H1 (cell line): ENCODE results near the gene BMERB1. TPM values are rescaled to one million over a fixed set of nuclear protein-coding genes. Genes with fewer than 3 reads are reported as not detected.

Source experiments
- CTCF ChIA-PET: fragments of 300-600 bp; sonication (Branson Sonifier 250); formaldehyde crosslinking; loops from one replicate; lab custom pipeline; 2021; ENCODE audit not compliant: partially characterized antibody; lab: Charles Lee
- POLR2A ChIA-PET: fragments of 300-600 bp; sonication (Branson Sonifier 250); formaldehyde crosslinking; loops from one replicate; lab custom pipeline; 2021; ENCODE audit warnings: inconsistent platforms; ENCODE audit not compliant: partially characterized antibody; lab: Charles Lee
- DNase-seq, 2 experiments: peaks; one replicate each; pipeline versions ENCODE4 v3.0.0 to v3.0.0-alpha.2; 2010 to 2022; ENCODE audit warnings: low spot score in 2 of 2, low read depth in 1 of 2, mixed read lengths in 1 of 2
- FAIRE-seq: peaks from 2 replicates; lab custom pipeline; 2011; peaks lifted over from hg19 to GRCh38; lab: Jason Lieb, UNC
- H2AFZ ChIP-seq: 2 replicates; pipeline ENCODE4 v1.8.1; 2012; ENCODE audit warnings: low read length, inconsistent platforms
- H2AK5ac ChIP-seq: 2 replicates; pipeline ENCODE4 v1.6.1; 2013; ENCODE audit warnings: low read depth, low read length
- H2BK120ac ChIP-seq: replicated peaks from 2 replicates; pipeline ENCODE3; 2013; ENCODE audit warnings: low read depth, low read length, inconsistent platforms
- H2BK12ac ChIP-seq: 2 replicates; pipeline ENCODE4 v1.6.1; 2013; ENCODE audit warnings: low read depth, low read length
- H2BK15ac ChIP-seq: 2 replicates; pipeline ENCODE4 v1.6.1; 2013; ENCODE audit warnings: low read length
- H2BK20ac ChIP-seq: 2 replicates; pipeline ENCODE4 v1.6.1; 2013; ENCODE audit warnings: low read length
- H2BK5ac ChIP-seq: 2 replicates; pipeline ENCODE4 v1.6.1; 2013; ENCODE audit warnings: low read depth, low read length
- H3K14ac ChIP-seq: 2 replicates; pipeline ENCODE4 v1.6.1; 2013; ENCODE audit warnings: inconsistent platforms; ENCODE audit not compliant: insufficient read length
- H3K18ac ChIP-seq: 2 replicates; pipeline ENCODE4 v1.6.1; 2013; ENCODE audit warnings: low read length; ENCODE audit errors: extremely low read depth
- H3K23ac ChIP-seq: 2 replicates; pipeline ENCODE4 v1.6.1; 2013; ENCODE audit warnings: inconsistent platforms; ENCODE audit not compliant: insufficient read length
- H3K23me2 ChIP-seq: 2 replicates; pipeline ENCODE4 v1.6.1; 2013; ENCODE audit warnings: low read depth, low read length
- H3K27ac ChIP-seq: 2 replicates; pipeline ENCODE4 v1.6.1; 2011; ENCODE audit warnings: low read depth, low read length, inconsistent platforms
- H3K27me3 ChIP-seq, 4 experiments: replicated peaks in 1 of 4; 1 replicate in 1 of 4; 2 replicates in 3 of 4; pipeline versions ENCODE4 v1.6.1 to v1.8.1; 2011 to 2013; ENCODE audit warnings: low read length in 3 of 4, mild to moderate bottlenecking in 3 of 4, inconsistent platforms in 2 of 4, mixed read lengths in 2 of 4, moderate library complexity in 1 of 4; ENCODE audit not compliant: control insufficient read depth in 3 of 4, insufficient read depth in 3 of 4; ENCODE audit errors: extremely low read depth in 1 of 4
- H3K36me3 ChIP-seq, 4 experiments: 2 replicates each; pipeline versions ENCODE4 v1.6.1 to v1.8.1; 2011 to 2013; ENCODE audit warnings: mild to moderate bottlenecking in 4 of 4, low read length in 3 of 4, moderate library complexity in 2 of 4, control low read depth in 1 of 4, inconsistent platforms in 1 of 4; ENCODE audit not compliant: insufficient read depth in 4 of 4, control insufficient read depth in 2 of 4
- H3K4ac ChIP-seq: replicated peaks from 2 replicates; pipeline ENCODE3; 2013; ENCODE audit warnings: low read length, low read depth, mixed read lengths, inconsistent platforms; ENCODE audit not compliant: insufficient read length
- H3K4me1 ChIP-seq, 4 experiments: replicated peaks in 1 of 4; 1 replicate in 1 of 4; 2 replicates in 3 of 4; pipeline versions ENCODE4 v1.6.1 to v1.8.1; 2011 to 2013; ENCODE audit warnings: low read length in 3 of 4, inconsistent platforms in 2 of 4, mixed read lengths in 1 of 4; ENCODE audit not compliant: insufficient read depth in 4 of 4, control insufficient read depth in 3 of 4
- H3K4me2 ChIP-seq, 2 experiments: 2 replicates each; pipeline versions ENCODE4 v1.6.1 to v1.8.1; 2011 to 2013; ENCODE audit warnings: low read depth in 2 of 2, low read length in 2 of 2, control low read depth in 1 of 2, inconsistent platforms in 1 of 2, mild to moderate bottlenecking in 1 of 2; ENCODE audit not compliant: insufficient read depth in 1 of 2
- H3K4me3 ChIP-seq, 4 experiments: fragments of 200-600, 300-600 bp in 1 of 4; sonication (generic), shearing (Covaris generic), sonication (Bioruptor Twin) in 1 of 4; 2 replicates each; pipeline versions ENCODE4 v1.5.1 to v1.8.1; 2011 to 2016; ENCODE audit warnings: low read length in 4 of 4, low read depth in 3 of 4, control low read depth in 2 of 4, inconsistent platforms in 2 of 4, mild to moderate bottlenecking in 2 of 4, mixed read lengths in 1 of 4, moderate library complexity in 1 of 4; ENCODE audit not compliant: insufficient read depth in 2 of 4; ENCODE audit errors: extremely low read depth in 1 of 4
- H3K56ac ChIP-seq: replicated peaks from 2 replicates; pipeline ENCODE3; 2013; ENCODE audit warnings: low read depth, mild to moderate bottlenecking, mixed read lengths, low read length, inconsistent platforms; ENCODE audit not compliant: insufficient read length
- H3K79me1 ChIP-seq: 2 replicates; pipeline ENCODE4 v1.6.1; 2013; ENCODE audit warnings: low read depth, low read length, control low read depth
- H3K79me2 ChIP-seq, 2 experiments: 2 replicates each; pipeline versions ENCODE4 v1.6.1 to v1.8.1; 2012 to 2013; ENCODE audit warnings: low read length in 2 of 2, mild to moderate bottlenecking in 2 of 2, inconsistent platforms in 1 of 2; ENCODE audit not compliant: insufficient read depth in 2 of 2, control insufficient read depth in 1 of 2
- H3K9ac ChIP-seq, 4 experiments: replicated peaks in 1 of 4; 1 replicate in 1 of 4; 2 replicates in 3 of 4; pipeline versions ENCODE4 v1.6.1 to v1.8.1; 2011 to 2013; ENCODE audit warnings: low read depth in 3 of 4, low read length in 3 of 4, control low read depth in 2 of 4, mild to moderate bottlenecking in 2 of 4, moderate library complexity in 2 of 4, inconsistent platforms in 1 of 4; ENCODE audit errors: extremely low read depth in 1 of 4
- H3K9me3 ChIP-seq, 2 experiments: 2 replicates each; pipeline versions ENCODE4 v1.6.1 to v1.8.1; 2012 to 2013; ENCODE audit warnings: mild to moderate bottlenecking in 2 of 2, moderate library complexity in 2 of 2, control low read depth in 1 of 2, inconsistent platforms in 1 of 2, low read depth in 1 of 2, low read length in 1 of 2, mixed read lengths in 1 of 2; ENCODE audit not compliant: insufficient read depth in 2 of 2
- H4K20me1 ChIP-seq, 2 experiments: replicated peaks in 1 of 2; 2 replicates each; pipeline versions ENCODE3 to v1.8.1; 2011 to 2013; ENCODE audit warnings: inconsistent platforms in 2 of 2, low read length in 2 of 2, mild to moderate bottlenecking in 1 of 2; ENCODE audit not compliant: insufficient read depth in 2 of 2, control insufficient read depth in 1 of 2
- H4K5ac ChIP-seq: 2 replicates; pipeline ENCODE4 v1.6.1; 2013; ENCODE audit warnings: low read length, low read depth, mixed read lengths, inconsistent platforms; ENCODE audit not compliant: insufficient read length
- H4K8ac ChIP-seq: 2 replicates; pipeline ENCODE4 v1.8.0; 2013; ENCODE audit warnings: mild to moderate bottlenecking, moderate library complexity, low read length, inconsistent platforms; ENCODE audit not compliant: insufficient read depth; ENCODE audit errors: extremely low read depth
- H4K91ac ChIP-seq: replicated peaks from 2 replicates; pipeline ENCODE3; 2013; ENCODE audit warnings: low read length, mixed read lengths, inconsistent platforms; ENCODE audit not compliant: insufficient read length
- ASH2L ChIP-seq: fragments of 200-600, 300-600 bp; sonication (generic); IDR thresholded peaks from one replicate; pipeline ENCODE4 v1.7.1; 2017; ENCODE audit warnings: low read length
- ATF2 ChIP-seq: IDR thresholded peaks from 2 replicates; pipeline ENCODE4 v1.6.1; 2012; ENCODE audit warnings: low read length, inconsistent platforms
- BRCA1 ChIP-seq: IDR thresholded peaks from 2 replicates; pipeline ENCODE4 v1.6.1; 2012; ENCODE audit warnings: low read depth, low read length, improper control_type of control experiment
- CREB1 ChIP-seq: IDR thresholded peaks from 2 replicates; pipeline ENCODE4 v1.6.1; 2012; ENCODE audit warnings: inconsistent platforms
- CTCF ChIP-seq, 3 experiments: IDR thresholded peaks; 1 replicate in 2 of 3; 2 replicates in 1 of 3; pipeline versions ENCODE4 v1.5.1 to v1.6.1; 2011; ENCODE audit warnings: low read length in 3 of 3, mild to moderate bottlenecking in 3 of 3, inconsistent platforms in 2 of 3, low read depth in 1 of 3, moderate library complexity in 1 of 3; ENCODE audit not compliant: insufficient read depth in 1 of 3; ENCODE audit errors: control extremely low read depth in 1 of 3
- GTF2F1 ChIP-seq: IDR thresholded peaks from 2 replicates; pipeline ENCODE4 v1.6.1; 2012; ENCODE audit warnings: low read depth, low read length, improper control_type of control experiment, borderline replicate concordance
- KDM1A ChIP-seq: fragments of 200-600, 300-600 bp; sonication (generic); IDR thresholded peaks from 2 replicates; pipeline ENCODE4 v1.7.1; 2016; ENCODE audit warnings: mild to moderate bottlenecking, low read length, borderline replicate concordance
- MAX ChIP-seq: IDR thresholded peaks from 2 replicates; pipeline ENCODE4 v1.6.1; 2012; ENCODE audit warnings: inconsistent platforms
- TAF7 ChIP-seq: optimal IDR thresholded peaks from 2 replicates; pipeline ENCODE3; 2011; ENCODE audit warnings: low read depth, mild to moderate bottlenecking, inconsistent platforms, low read length, moderate library complexity, borderline replicate concordance
- TCF12 ChIP-seq: IDR thresholded peaks from 2 replicates; pipeline ENCODE4 v1.6.1; 2011; ENCODE audit warnings: low read depth, mild to moderate bottlenecking, low read length
- WGBS, 2 experiments: shearing (Covaris generic) in 1 of 2; methylation state at CpG; one replicate each; pipeline versions ENCODE4 v1.1.6 to v1.1.7; 2013 to 2015; ENCODE audit warnings: low lambda C conversion rate in 2 of 2, mixed read lengths in 2 of 2, inconsistent platforms in 1 of 2, low coverage in 1 of 2, missing lambda C conversion rate in 1 of 2; ENCODE audit not compliant: insufficient replicate concordance in 2 of 2, insufficient coverage in 1 of 2, insufficient read length in 1 of 2; ENCODE audit errors: extremely low coverage in 1 of 2, missing lambda C conversion rate in 1 of 2; 5-methylcytosine and 5-hydroxymethylcytosine counted together
- polyA plus RNA-seq, 7 experiments: library from polyadenylated mRNA; depleted of rRNA in 3 of 7; stranded (reverse) in 5 of 7; unstranded in 2 of 7; fragments of >200 nt in 5 of 7; fragments of 200-250 nt in 2 of 7; gene quantifications; 1 replicate in 5 of 7; 2 replicates in 1 of 7; 4 replicates in 1 of 7; pipeline versions ENCODE4 v1.2.1 to v1.2.3, GENCODE V29; 2011 to 2013; ENCODE audit warnings: missing spikeins in 2 of 7, mixed read lengths in 2 of 7
- total RNA-seq: library from RNA; stranded (reverse); fragmentation: NEBNext Ultra II Directional; extraction: Animal tissue kit (Norgen Biotek cat#: 25700); gene quantifications from 2 replicates; pipeline ENCODE4 v1.2.1, GENCODE V29; 2021

Gene BMERB1
- total and polyA plus RNA-seq, 2 of the 8 experiments (the other 6 are each of a cell fraction or from before 2014, with no cell fraction given), result 23.5 to 27.1 TPM

- Histone ChIP-seq H3K36me3 (peaks cover 2 to 60% (median 39%) of the 10 kb centered on the region in 4 experiments), H2BK5ac (no peak overlapping the region), H3K79me2 (peaks cover 0 to 13% of the 10 kb centered on the region in 2 experiments; a peak in 2 of 4 replicates), H3K4ac (no peak overlapping the region), H4K91ac (no peak overlapping the region), H3K79me1 (no peaks in the 10 kb centered on the region), H3K23me2 (no peaks in the 10 kb centered on the region), H4K20me1 (peaks cover 0 to 4% of the 10 kb centered on the region in 2 experiments), H3K56ac (no peak overlapping the region), H3K18ac (no peak overlapping the region), H4K8ac (no peak overlapping the region), H3K4me3 (no peak overlapping the region), H3K27ac (no peak overlapping the region; the same call in 1 of the 2 replicates), H3K23ac (no peak overlapping the region), H2AFZ (no peak overlapping the region), H4K5ac (no peak overlapping the region), H2BK20ac (no peak overlapping the region), H2BK120ac (no peak overlapping the region), H3K4me1 (no peaks in the 10 kb centered on the region), H2AK5ac (no peak overlapping the region), H3K9ac (no peak overlapping the region), H2BK12ac (no peak overlapping the region), H3K4me2 (no peak overlapping the region), H3K27me3 (no peaks in the 10 kb centered on the region), H2BK15ac (no peak overlapping the region), H3K14ac (no peak overlapping the region), H3K9me3 (no peaks in the 10 kb centered on the region)
- WGBS, 2 experiments, result 95% methylated on average over 9 of the region's 9 CpGs; no CpG with 5 or more reads in 1 of the 2 experiments
- DNase-seq (no peak), FAIRE-seq (no peak)
- CTCF ChIA-PET, result interaction anchor here (0.9 kb wide), 1 partner anchor 68 kb away, joined by 3 read pairs; no protein-coding TSS in a partner anchor
- POLR2A ChIA-PET, result no interaction called here
- TF ChIP-seq GTF2F1 (no peak), BRCA1 (no peak), ASH2L (no peak), CTCF (IDR thresholded peaks at IDR 0.05; ENCODE audit: control extremely low read depth in 1 of 3, insufficient read depth in 1 of 3, low read depth in 1 of 3, low read length in 3 of 3) (no peak), CREB1 (no peak), TCF12 (no peak), MAX (no peak), ATF2 (no peak), TAF7 (no peak), KDM1A (no peak)
Measured at GRCh38 chr16:15635926-15636325, 201.5 kb downstream of the BMERB1 start.
